Heart left ventricle (tissue), 13 donors: ENCODE measurements around the gene NDST3.

ENCODE experiments used
- POLR2A ChIP-seq, 2 donors: fragments of 450-650 bp; IDR thresholded peaks; one replicate each; pipeline ENCODE4 v1.6.1; 2017; ENCODE audit warnings: antibody characterized with exemption in 2 of 2, mild to moderate bottlenecking in 2 of 2, moderate library complexity in 2 of 2
- TF ChIP-seq, protein P1 (sequence below), 12 donors: fragments of 200-600 bp; sonication (generic) in 4 of 12; IDR thresholded peaks; one replicate each; pipeline versions ENCODE4 v1.5.0 to v1.8.0; 2018 to 2022; ENCODE audit warnings: antibody characterized with exemption in 12 of 12, mild to moderate bottlenecking in 5 of 12
- donor health status: ischemic (EF 13 %, LVEDD 7.1; RV severe dilation, severe dysfunction).
- donor health status: DM: no; HTN: yes; CAD: no.
- donor health status: DM: no; HTN: no; CAD: no.
- donor health status: ischemic (EF 25% LVEDD 6.9; RV normal size, moderate dysfunction).
- donor health status: ischemic (EF 25% LVEDD 5.7; RV mildly dilated, moderate dysfunction).
- donor health status: ischemic (EF 35%, LVEDD 5.7; RV mildly dilated, moderate dysfunction).
- donor health status: nonischemic (EF 11% LVEDD 7.7; RV severe dilation, severe dysfunction).
- donor health status: DM: yes; HTN: yes; CAD: no.
- donor health status: PGD.
- donor health status: ischemic (EF 29% LVEDD 5.4; RV normal size, mild dysfunction).
- donor health status: nonischemic (EF 23%, LVEDD 6.1; RV moderate dilation, normal function).

DNA sequence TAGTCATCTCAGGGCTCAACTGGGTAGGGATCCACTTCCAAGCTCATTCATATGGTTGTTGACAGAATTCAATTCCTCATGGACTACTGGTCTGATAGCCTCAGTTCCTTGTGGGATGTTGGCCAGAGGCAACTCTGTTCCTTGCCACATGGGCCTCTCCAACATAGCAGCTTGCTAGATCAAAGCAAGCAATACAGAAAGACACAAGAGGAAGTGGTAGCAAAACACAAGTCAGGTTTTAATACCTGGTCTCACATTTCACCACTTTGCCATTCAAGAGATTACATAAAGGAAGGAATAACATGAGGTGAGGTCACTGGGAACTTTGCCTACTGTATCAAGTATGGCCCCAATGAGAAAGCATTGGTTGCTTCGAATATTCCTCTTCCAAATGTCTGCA, 239.4 kb downstream of the NDST3 start:
- TF ChIP-seq, protein P1, sequence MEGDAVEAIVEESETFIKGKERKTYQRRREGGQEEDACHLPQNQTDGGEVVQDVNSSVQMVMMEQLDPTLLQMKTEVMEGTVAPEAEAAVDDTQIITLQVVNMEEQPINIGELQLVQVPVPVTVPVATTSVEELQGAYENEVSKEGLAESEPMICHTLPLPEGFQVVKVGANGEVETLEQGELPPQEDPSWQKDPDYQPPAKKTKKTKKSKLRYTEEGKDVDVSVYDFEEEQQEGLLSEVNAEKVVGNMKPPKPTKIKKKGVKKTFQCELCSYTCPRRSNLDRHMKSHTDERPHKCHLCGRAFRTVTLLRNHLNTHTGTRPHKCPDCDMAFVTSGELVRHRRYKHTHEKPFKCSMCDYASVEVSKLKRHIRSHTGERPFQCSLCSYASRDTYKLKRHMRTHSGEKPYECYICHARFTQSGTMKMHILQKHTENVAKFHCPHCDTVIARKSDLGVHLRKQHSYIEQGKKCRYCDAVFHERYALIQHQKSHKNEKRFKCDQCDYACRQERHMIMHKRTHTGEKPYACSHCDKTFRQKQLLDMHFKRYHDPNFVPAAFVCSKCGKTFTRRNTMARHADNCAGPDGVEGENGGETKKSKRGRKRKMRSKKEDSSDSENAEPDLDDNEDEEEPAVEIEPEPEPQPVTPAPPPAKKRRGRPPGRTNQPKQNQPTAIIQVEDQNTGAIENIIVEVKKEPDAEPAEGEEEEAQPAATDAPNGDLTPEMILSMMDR (IDR thresholded peaks at IDR 0.05) = no peak
- no peak for TF ChIP-seq POLR2A (IDR thresholded peaks at IDR 0.05)
